Fibroblast of skin of back (primary cell): Measurements from ENCODE around the gene USH2A.

Source experiments
- DNase-seq: peaks from one replicate; pipeline ENCODE4 v3.0.0-alpha.2; 2013

The USH2A gene

GRCh38 chr1:216124192-216124781, 299.0 kb downstream of the USH2A start:
- DNase-seq, result no peak

GRCh38 chr1:216123446-216124191, 299.6 kb downstream of the USH2A start:
- DNase-seq, result no peak

GRCh38 chr1:216119600-216119999, 303.6 kb downstream of the USH2A start:
- DNase-seq, result peak; percentile 42

GRCh38 chr1:216114180-216114579, 309.1 kb downstream of the USH2A start:
- no peak for DNase-seq

- DNase-seq, result peak; percentile 7
Measured at GRCh38 chr1:216113181-216113580, 310.1 kb downstream of the USH2A start.

- DNase-seq, result no peak
Measured at GRCh38 chr1:216111842-216112241, 311.4 kb downstream of the USH2A start.

- DNase-seq, result no peak
Measured at GRCh38 chr1:216095400-216095799, 327.8 kb downstream of the USH2A start.

- DNase-seq, result no peak
Measured at GRCh38 chr1:216090556-216090955, 332.7 kb downstream of the USH2A start.

- DNase-seq, result no peak
Measured at GRCh38 chr1:216086678-216087077, 336.6 kb downstream of the USH2A start.

- no peak for DNase-seq
Measured at GRCh38 chr1:216081445-216081844, 341.8 kb downstream of the USH2A start.

- no peak for DNase-seq
Measured at GRCh38 chr1:216076751-216077150, 346.5 kb downstream of the USH2A start.

GRCh38 chr1:216075339-216075738, 347.9 kb downstream of the USH2A start:
- peak; percentile 67 for DNase-seq

GRCh38 chr1:216073793-216074595, 349.3 kb downstream of the USH2A start:
- no peak for DNase-seq

- DNase-seq, result no peak
Measured at GRCh38 chr1:216071262-216071661, 352.0 kb downstream of the USH2A start.

GRCh38 chr1:216064643-216065042, 358.6 kb downstream of the USH2A start:
- DNase-seq, result no peak

- DNase-seq, result no peak
Measured at GRCh38 chr1:216057947-216058346, 365.3 kb downstream of the USH2A start.

GRCh38 chr1:216057063-216057462, 366.2 kb downstream of the USH2A start:
- no peak for DNase-seq

GRCh38 chr1:216055004-216055403, 368.2 kb downstream of the USH2A start:
- DNase-seq, result no peak

- no peak for DNase-seq
Measured at GRCh38 chr1:216054600-216054999, 368.6 kb downstream of the USH2A start.

GRCh38 chr1:216051071-216051470, 372.2 kb downstream of the USH2A start:
- no peak for DNase-seq

- no peak for DNase-seq
Measured at GRCh38 chr1:216049741-216050430, 373.4 kb downstream of the USH2A start.

- DNase-seq, result no peak
Measured at GRCh38 chr1:216047811-216048572, 375.3 kb downstream of the USH2A start.
